ENCODE data around the gene SMAD6. TPM values are rescaled to one million over a fixed set of nuclear protein-coding genes. Genes with fewer than 3 reads are reported as not detected.

The SMAD6 gene
- total RNA-seq (2012; rRNA removed) (3.6 and 4.8 TPM in 2 replicates), polyA plus RNA-seq (2012; rRNA removed) (8.5 and 13.6 TPM in 2 replicates), Bru-seq, nascent RNA (percentile 82 among the genes with signal in this experiment), BruChase-seq, experiment 1, labeled RNA remaining after a 6-hour chase (percentile 79 among the genes with signal in this experiment), BruChase-seq, experiment 2, labeled RNA remaining after a 2-hour chase (percentile 86 among the genes with signal in this experiment)
- polyA plus RNA-seq (2012; cell fraction: cytosol; rRNA removed), result 4.7 and 9.3 TPM in 2 replicates
- polyA plus RNA-seq (2012; cell fraction: nucleus; rRNA removed; ENCODE audit: low replicate concordance), result 17.3 and 42.6 TPM in 2 replicates
- long read RNA-seq, full-length matches to known transcripts, result 28 of 35 reads
- long read RNA-seq, partial matches to known transcripts, result 2 of 35 reads
- long read RNA-seq, other reads (novel, unspliced or antisense), result 5 of 35 reads

GRCh38 chr15:66702035-66702786, at the start of gene SMAD6:
Gene SMAD6 (plus strand): TSS chr15:66702236. CDS start chr15:66703259, 1,023 bp downstream.
- H3K36me3 ChIP-seq (ENCODE audit: control insufficient read depth, insufficient read depth, low read length), result peaks cover 3% of the 10 kb centered on the region; the same call in 1 of the 2 replicates
- H4K5ac ChIP-seq (ENCODE audit: low read depth, low read length), result peak within 1 kb of the TSS; percentile 74
- dilution Hi-C loops (cut with HindIII; ENCODE audit: low sequenced_read_pairs, unreplicated experiment) (no loop called here), in situ Hi-C loops (cut with MboI; ENCODE audit: low sequenced_read_pairs) (loop anchor here (25.0 kb wide), 1 partner anchor 135 kb away; no protein-coding TSS in a partner anchor), intact Hi-C loops (cut with micrococcal nuclease) (loop anchor here (1.0 to 10.0 kb wide), 4 partner anchors 45 to 197 kb away; partner anchors contain the start of genes RPL4 and ZWILCH)
- H3K4me1 ChIP-seq (ENCODE audit: control insufficient read depth, insufficient read depth, low read length), result peaks cover 18% of the 10 kb centered on the region
- H4K8ac ChIP-seq (ENCODE audit: low read depth in 2 of 2, low read length in 2 of 2), result peak within 1 kb of the TSS; percentile 68 to 83
- H3K79me1 ChIP-seq (ENCODE audit: low read depth in 1 of 2, low read length in 2 of 2), result peaks cover 4 to 34% of the 10 kb centered on the region in 2 experiments
- peaks cover 37% of the 10 kb centered on the region for H4K20me1 ChIP-seq (ENCODE audit: insufficient read depth, low read length)
- H2AK5ac ChIP-seq (ENCODE audit: low read depth, low read length), result peak within 1 kb of the TSS; percentile 66
- H4K91ac ChIP-seq (ENCODE audit: insufficient read depth, low read depth, low read length), result peak within 1 kb of the TSS; percentile 82
- peak; percentile 98 for DNase-seq
- no TSS peak for BruUV-seq (replicated peaks)
- POLR2A ChIA-PET (ENCODE audit: unreplicated experiment), result interaction anchor here (0.8 kb wide), 1 partner anchor 140 kb away, joined by 3 read pairs; no protein-coding TSS in a partner anchor
- H3K23ac ChIP-seq (ENCODE audit: low read depth, low read length), result peak within 1 kb of the TSS; percentile 99
- peak; percentile 64 for ATAC-seq (ENCODE audit: low read depth)
- peak within 1 kb of the TSS; percentile 71 for H3K18ac ChIP-seq (ENCODE audit: low read depth, low read length)
- no peaks in the 10 kb centered on the region for H3K27me3 ChIP-seq (ENCODE audit: control insufficient read depth, insufficient read depth, low read length)
- H2AK9ac ChIP-seq (replicated peaks; ENCODE audit: low read depth, low read length, poor library complexity), result peak within 1 kb of the TSS; percentile 92
- H2BK120ac ChIP-seq (ENCODE audit: low read depth, low read length), result peak within 1 kb of the TSS; percentile 50
- H3K9me1 ChIP-seq (ENCODE audit: insufficient read depth, low read length), result peaks cover 9% of the 10 kb centered on the region
- CTCF ChIA-PET, result interaction anchor here (0.8 to 4.4 kb wide), 2 partner anchors 18 to 149 kb away, joined by 5 to 17 read pairs; no protein-coding TSS in a partner anchor
- H3K14ac ChIP-seq (replicated peaks; ENCODE audit: low read depth, low read length), result peak within 1 kb of the TSS; percentile 79
- peak within 1 kb of the TSS; percentile 98 for H3K4me2 ChIP-seq (ENCODE audit: low read depth, low read length)
- peak within 1 kb of the TSS; percentile 61 for H2BK20ac ChIP-seq (ENCODE audit: low read depth, low read length)
- H2BK15ac ChIP-seq (ENCODE audit: low read depth, low read length), result peak within 1 kb of the TSS; percentile 68; the same call in 2 of the 3 replicates
- H3K4ac ChIP-seq (ENCODE audit: low read depth, low read length), result peak within 1 kb of the TSS; percentile 84
- peak within 1 kb of the TSS; percentile 92 for H3K56ac ChIP-seq (ENCODE audit: extremely low read depth, insufficient read depth, low read length)
- H2BK5ac ChIP-seq (ENCODE audit: low read depth, low read length, poor library complexity, severe bottlenecking), result peak within 1 kb of the TSS; percentile 85
- H3K9ac ChIP-seq (ENCODE audit: low read depth, low read length), result peak within 1 kb of the TSS; percentile 96
- peak within 1 kb of the TSS; percentile 72 for H3K4me3 ChIP-seq (ENCODE audit: insufficient read depth, low read depth, low read length)
- H3K9me3 ChIP-seq (ENCODE audit: control insufficient read depth, insufficient read depth, low read length), result no peaks in the 10 kb centered on the region
- peak within 1 kb of the TSS; percentile 90 for H3K27ac ChIP-seq (ENCODE audit: insufficient read depth, low read length)
- WGBS, 2 experiments (ENCODE audit: extremely low coverage in 2 of 2, insufficient read length in 1 of 2), result 1% methylated on average over 11 of the region's 55 CpGs; no CpG with 5 or more reads in 1 of the 2 experiments
- H2AFZ ChIP-seq (replicated peaks; ENCODE audit: low read length, poor library complexity), result peak within 1 kb of the TSS; percentile 92
- TF ChIP-seq MAFK (IDR thresholded peaks at IDR 0.05; ENCODE audit: low read depth, low read length) (no peak), FOS (IDR thresholded peaks at IDR 0.05; ENCODE audit: low read depth, low read length) (no peak), MXI1 (IDR thresholded peaks at IDR 0.05; ENCODE audit: borderline replicate concordance, low read depth, low read length) (no peak), SMC3 (IDR thresholded peaks at IDR 0.05; ENCODE audit: low read depth, low read length) (peak; percentile 30; the same call in 1 of the 2 replicates), ELK1 (IDR thresholded peaks at IDR 0.05; ENCODE audit: borderline replicate concordance, low read depth, low read length) (no peak), CTCF (conservative IDR thresholded peaks at IDR 0.05; ENCODE audit: low read depth, low read length) (no peak), CEBPB (IDR thresholded peaks at IDR 0.05; ENCODE audit: low read depth, low read length) (peak; percentile 100), BHLHE40 (IDR thresholded peaks at IDR 0.05; ENCODE audit: low read depth, low read length) (no peak), MAZ (IDR thresholded peaks at IDR 0.05; ENCODE audit: borderline replicate concordance, low read depth, low read length) (peak; percentile 99), RFX5 (IDR thresholded peaks at IDR 0.05; ENCODE audit: low read depth, low read length) (no peak), RAD21 (IDR thresholded peaks at IDR 0.05; ENCODE audit: low read length) (peak; percentile 16; the same call in 1 of the 2 replicates)

All from IMR-90 (cell line).